Panc1 (cell line): ENCODE measurements around the gene PTGDR2. TPM values are rescaled to one million over a fixed set of nuclear protein-coding genes. Genes with fewer than 3 reads are reported as not detected.

Experiments
- ATAC-seq: fragments of 200-7000 bp; cut with Tn5 transposase; 2 replicates; pipeline ENCODE4 v1.9.1; 2020; ENCODE audit warnings: mild to moderate bottlenecking, moderate library complexity
- BruUV-seq: library from RNA; stranded (reverse); fragments of 400-500 nt; replicated peaks from 2 replicates; lab custom pipeline; 2021; lab: Mats Ljungman, UMichigan
- CTCF ChIA-PET: fragments of 300-600 bp; sonication (Branson Sonifier 250); formaldehyde crosslinking; loops from one replicate; lab custom pipeline; 2022; ENCODE audit warnings: antibody characterized with exemption; lab: Charles Lee
- POLR2A ChIA-PET: fragments of 300-600 bp; sonication (Branson Sonifier 250); formaldehyde crosslinking; loops from one replicate; lab custom pipeline; 2022; ENCODE audit warnings: antibody characterized with exemption; lab: Charles Lee
- DNase-seq: peaks from one replicate; pipeline ENCODE4 v3.0.0-alpha.2; 2010; ENCODE audit warnings: low read depth, low spot score
- H3K27ac ChIP-seq: 2 replicates; pipeline ENCODE4 v1.5.1; 2011; ENCODE audit warnings: mild to moderate bottlenecking, low read length, inconsistent platforms
- H3K27me3 ChIP-seq: fragments of 200-500 bp; sonication (Bioruptor generic); 2 replicates; pipeline ENCODE4 v1.6.0; 2014; ENCODE audit warnings: low read length, inconsistent platforms; ENCODE audit not compliant: control insufficient read depth, insufficient read depth
- H3K36me3 ChIP-seq: fragments of 200-500 bp; sonication (Bioruptor generic); 2 replicates; pipeline ENCODE4 v1.5.1; 2014; ENCODE audit warnings: inconsistent platforms, mild to moderate bottlenecking, low read length, moderate library complexity; ENCODE audit not compliant: control insufficient read depth, insufficient read depth
- H3K4me1 ChIP-seq: 2 replicates; pipeline ENCODE4 v1.5.1; 2011; ENCODE audit warnings: inconsistent platforms, mild to moderate bottlenecking, low read length, moderate library complexity; ENCODE audit not compliant: control insufficient read depth, insufficient read depth
- H3K4me3 ChIP-seq, 2 experiments: 2 replicates each; pipeline ENCODE4 v1.5.1; 2011 to 2012; ENCODE audit warnings: low read depth in 2 of 2, low read length in 2 of 2, mild to moderate bottlenecking in 2 of 2, inconsistent platforms in 1 of 2, moderate library complexity in 1 of 2
- H3K9me3 ChIP-seq: fragments of 200-500 bp; sonication (Bioruptor generic); 2 replicates; pipeline ENCODE4 v1.5.1; 2014; ENCODE audit warnings: low read depth, mild to moderate bottlenecking, inconsistent platforms, low read length, moderate library complexity; ENCODE audit not compliant: control insufficient read depth, insufficient read depth
- POLR2AphosphoS5 ChIP-seq: IDR thresholded peaks from 2 replicates; pipeline ENCODE4 v1.6.1; 2012; ENCODE audit warnings: mild to moderate bottlenecking, low read depth, low read length, moderate library complexity
- REST ChIP-seq, 2 experiments: IDR thresholded peaks; 2 replicates each; pipeline ENCODE4 v1.6.1; 2011 to 2012; ENCODE audit warnings: low read depth in 2 of 2, control low read depth in 1 of 2, low read length in 1 of 2, mild to moderate bottlenecking in 1 of 2, moderate library complexity in 1 of 2; ENCODE audit not compliant: insufficient read depth in 1 of 2
- SIN3A ChIP-seq: IDR thresholded peaks from 2 replicates; pipeline ENCODE4 v1.6.1; 2012; ENCODE audit warnings: low read depth, mild to moderate bottlenecking, low read length, moderate library complexity, borderline replicate concordance; ENCODE audit not compliant: insufficient read depth
- TCF7L2 ChIP-seq: IDR thresholded peaks from 2 replicates; pipeline ENCODE4 v1.6.1; 2011; ENCODE audit warnings: mild to moderate bottlenecking, low read depth, low read length, inconsistent platforms
- in situ Hi-C: cut with HindIII; loops from 2 replicates; pipeline ENCODE4 v1.10.0; 2016; ENCODE audit warnings: low sequenced_read_pairs, low pct_unique_long_range_greater_than_20kb
- intact Hi-C: fragments of 100-400 bp; cut with micrococcal nuclease; formaldehyde crosslinking; loops from one replicate; pipeline ENCODE4 v1.10.0; 2022; ENCODE audit not compliant: unreplicated experiment
- total RNA-seq: library from RNA; stranded (reverse); gene quantifications from one replicate; pipeline ENCODE4 v1.2.1, GENCODE V29; 2021; ENCODE audit not compliant: unreplicated experiment
- TF ChIP-seq, protein P1 (sequence below): fragments of 450-650 bp; IDR thresholded peaks from 2 replicates; pipeline ENCODE4 v1.5.1; 2017; ENCODE audit warnings: mild to moderate bottlenecking

Gene PTGDR2
- total RNA-seq, 1 experiment from 2014 or later, result not detected

DNA sequence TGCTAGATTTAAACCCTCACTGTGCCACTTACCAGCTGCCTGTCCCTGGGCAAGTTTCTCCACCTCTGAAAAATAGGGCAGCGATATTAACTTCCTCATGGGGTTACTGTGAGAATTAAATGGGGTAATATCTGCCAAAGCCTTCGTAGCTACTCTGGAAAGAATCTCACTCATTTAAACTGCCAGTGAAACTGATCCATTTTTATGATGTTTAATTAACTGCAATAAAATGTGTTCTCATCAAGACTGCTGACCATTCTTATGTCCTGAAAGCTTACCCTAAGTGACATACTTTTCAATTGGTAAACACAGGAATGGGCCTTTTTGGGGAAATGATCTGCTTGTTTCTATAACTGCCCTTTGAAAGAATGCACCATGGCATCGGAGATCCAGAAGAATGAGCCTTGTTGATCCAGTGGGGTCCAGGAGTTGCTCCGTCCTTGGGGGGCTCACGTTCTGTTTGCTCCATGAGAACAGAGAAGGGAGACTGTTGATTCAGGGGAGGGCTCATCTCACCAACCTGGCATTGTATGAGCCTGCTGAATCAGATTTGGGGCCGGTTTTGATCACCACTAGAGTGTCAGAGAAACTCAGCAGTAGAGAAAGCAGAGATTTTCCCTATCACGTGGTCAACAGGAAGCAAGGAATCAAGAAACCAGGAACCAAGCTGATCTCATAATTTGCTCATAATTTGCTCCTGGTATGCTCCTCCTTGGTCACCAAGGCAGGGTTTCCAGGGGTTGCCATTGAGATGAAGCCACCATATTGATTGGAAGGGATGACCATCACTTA is 20.8 kb downstream of the PTGDR2 start:
- no peak for TF ChIP-seq REST (IDR thresholded peaks at IDR 0.05; ENCODE audit: insufficient read depth in 1 of 2, low read depth in 2 of 2, low read length in 1 of 2)
- in situ Hi-C loops (no loop called here), intact Hi-C loops (loop anchor here (5.0 kb wide), 1 partner anchor 352 kb away; no protein-coding TSS in a partner anchor)
- Histone ChIP-seq H3K27me3 (peaks cover 8% of the 10 kb centered on the region), H3K36me3 (no peaks in the 10 kb centered on the region), H3K4me1 (no peaks in the 10 kb centered on the region), H3K9me3 (no peaks in the 10 kb centered on the region), H3K4me3 (no peak overlapping the region), H3K27ac (no peak overlapping the region)
- ChIA-PET CTCF (interaction anchor here (0.6 to 1.2 kb wide), 2 partner anchors 53 to 308 kb away, joined by 3 read pairs; no protein-coding TSS in a partner anchor), POLR2A (no interaction called here)
- ATAC-seq, result no peak
- DNase-seq, result no peak
- BruUV-seq, result no TSS peak

- Histone ChIP-seq H3K4me1 (no peaks in the 10 kb centered on the region), H3K4me3 (no peak overlapping the region), H3K36me3 (no peaks in the 10 kb centered on the region), H3K9me3 (no peaks in the 10 kb centered on the region), H3K27ac (no peak overlapping the region), H3K27me3 (peaks cover 8% of the 10 kb centered on the region)
- ChIA-PET CTCF (interaction anchor here (0.5 to 3.0 kb wide), 6 partner anchors 23 to 152 kb away, joined by 3 to 41 read pairs (median 4); partner anchors contain the start of genes MS4A10 and ZP1), POLR2A (no interaction called here)
- TF ChIP-seq SIN3A (no peak), POLR2AphosphoS5 (no peak), REST (IDR thresholded peaks at IDR 0.05; ENCODE audit: insufficient read depth in 1 of 2, low read depth in 2 of 2, low read length in 1 of 2) (no peak), TCF7L2 (no peak)
- TF ChIP-seq, protein P1, sequence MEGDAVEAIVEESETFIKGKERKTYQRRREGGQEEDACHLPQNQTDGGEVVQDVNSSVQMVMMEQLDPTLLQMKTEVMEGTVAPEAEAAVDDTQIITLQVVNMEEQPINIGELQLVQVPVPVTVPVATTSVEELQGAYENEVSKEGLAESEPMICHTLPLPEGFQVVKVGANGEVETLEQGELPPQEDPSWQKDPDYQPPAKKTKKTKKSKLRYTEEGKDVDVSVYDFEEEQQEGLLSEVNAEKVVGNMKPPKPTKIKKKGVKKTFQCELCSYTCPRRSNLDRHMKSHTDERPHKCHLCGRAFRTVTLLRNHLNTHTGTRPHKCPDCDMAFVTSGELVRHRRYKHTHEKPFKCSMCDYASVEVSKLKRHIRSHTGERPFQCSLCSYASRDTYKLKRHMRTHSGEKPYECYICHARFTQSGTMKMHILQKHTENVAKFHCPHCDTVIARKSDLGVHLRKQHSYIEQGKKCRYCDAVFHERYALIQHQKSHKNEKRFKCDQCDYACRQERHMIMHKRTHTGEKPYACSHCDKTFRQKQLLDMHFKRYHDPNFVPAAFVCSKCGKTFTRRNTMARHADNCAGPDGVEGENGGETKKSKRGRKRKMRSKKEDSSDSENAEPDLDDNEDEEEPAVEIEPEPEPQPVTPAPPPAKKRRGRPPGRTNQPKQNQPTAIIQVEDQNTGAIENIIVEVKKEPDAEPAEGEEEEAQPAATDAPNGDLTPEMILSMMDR, result no peak
- intact Hi-C loops (loop anchor here (1.0 to 5.0 kb wide), 3 partner anchors 56 to 356 kb away; no protein-coding TSS in a partner anchor), in situ Hi-C loops (no loop called here)
- BruUV-seq, result no TSS peak
- DNase-seq (no peak), ATAC-seq (no peak)
Observed at GRCh38 chr11:60831501-60832079, 24.2 kb downstream of the PTGDR2 start.
